ENCODE measurements around the gene LCN12. TPM values are rescaled to one million over a fixed set of nuclear protein-coding genes. Genes with fewer than 3 reads are reported as not detected.

LCN12 gene
- total and polyA plus RNA-seq, 7 donors = 1.2 to 3.0 TPM; not detected in 5

DNA sequence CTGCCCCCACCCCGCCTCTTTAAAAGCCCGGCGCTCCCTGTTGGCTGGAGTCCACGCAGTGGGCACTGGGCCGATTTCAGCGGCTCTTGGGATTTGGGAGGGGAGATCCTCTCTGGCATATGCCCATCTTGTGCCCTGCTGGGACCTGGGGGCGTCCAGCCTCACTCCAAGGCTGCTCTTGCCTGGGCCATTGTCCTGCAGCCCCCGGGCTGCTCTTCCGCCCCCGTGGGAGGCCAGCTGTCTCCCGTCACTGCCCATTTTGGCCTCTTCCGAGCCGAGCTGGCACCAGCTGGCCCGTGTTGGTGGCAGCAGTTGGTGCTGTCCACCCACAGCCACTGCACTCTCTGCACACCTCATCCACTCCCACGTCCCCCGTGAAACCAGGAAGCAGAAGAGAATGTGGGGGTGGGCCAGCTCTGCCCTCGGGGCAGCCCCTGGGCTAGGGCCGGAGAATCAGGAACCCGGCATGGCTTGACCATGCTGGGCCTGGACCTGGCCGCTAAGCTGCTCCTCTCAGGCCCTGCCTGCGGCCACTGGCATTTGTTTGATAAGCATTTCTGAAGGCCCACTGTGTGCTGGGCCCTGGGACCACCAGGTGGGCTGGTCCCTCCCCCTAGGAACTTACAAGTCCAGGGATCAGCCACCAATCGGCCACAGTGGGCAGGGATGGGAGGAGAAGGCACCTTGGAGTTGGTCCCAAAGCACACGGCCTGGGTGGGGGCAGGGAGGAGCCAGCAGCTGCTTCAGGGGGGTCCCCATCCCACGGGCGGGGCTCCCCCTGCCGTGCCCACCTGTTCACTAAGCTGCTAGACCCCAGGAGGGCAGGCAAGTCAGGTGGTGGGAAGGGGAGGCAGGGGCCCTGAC is 4.8 kb upstream of the LCN12 start:
- no peak overlapping the region for H3K4me3 ChIP-seq
- no peak overlapping the region for H3K27ac ChIP-seq
- TF ChIP-seq EP300 (IDR thresholded peaks at IDR 0.05) = no peak
- TF ChIP-seq, protein P1, sequence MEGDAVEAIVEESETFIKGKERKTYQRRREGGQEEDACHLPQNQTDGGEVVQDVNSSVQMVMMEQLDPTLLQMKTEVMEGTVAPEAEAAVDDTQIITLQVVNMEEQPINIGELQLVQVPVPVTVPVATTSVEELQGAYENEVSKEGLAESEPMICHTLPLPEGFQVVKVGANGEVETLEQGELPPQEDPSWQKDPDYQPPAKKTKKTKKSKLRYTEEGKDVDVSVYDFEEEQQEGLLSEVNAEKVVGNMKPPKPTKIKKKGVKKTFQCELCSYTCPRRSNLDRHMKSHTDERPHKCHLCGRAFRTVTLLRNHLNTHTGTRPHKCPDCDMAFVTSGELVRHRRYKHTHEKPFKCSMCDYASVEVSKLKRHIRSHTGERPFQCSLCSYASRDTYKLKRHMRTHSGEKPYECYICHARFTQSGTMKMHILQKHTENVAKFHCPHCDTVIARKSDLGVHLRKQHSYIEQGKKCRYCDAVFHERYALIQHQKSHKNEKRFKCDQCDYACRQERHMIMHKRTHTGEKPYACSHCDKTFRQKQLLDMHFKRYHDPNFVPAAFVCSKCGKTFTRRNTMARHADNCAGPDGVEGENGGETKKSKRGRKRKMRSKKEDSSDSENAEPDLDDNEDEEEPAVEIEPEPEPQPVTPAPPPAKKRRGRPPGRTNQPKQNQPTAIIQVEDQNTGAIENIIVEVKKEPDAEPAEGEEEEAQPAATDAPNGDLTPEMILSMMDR (IDR thresholded peaks at IDR 0.05) = no peak
- TF ChIP-seq POLR2AphosphoS5 (IDR thresholded peaks at IDR 0.05) = no peak
- TF ChIP-seq POLR2A (IDR thresholded peaks at IDR 0.05) = no peak
- 46 to 76% methylated on average over 26 of the region's 26 CpGs for WGBS, 2 donors
- no peaks in the 10 kb centered on the region for H3K9me3 ChIP-seq
- peaks cover 0 to 40% (median 33%) of the 10 kb centered on the region in 4 donors for H3K4me1 ChIP-seq
- H3K27me3 ChIP-seq = no peaks in the 10 kb centered on the region
- intact Hi-C loops (cut with DNase I) = loop anchor here (5.0 kb wide), 1 partner anchor 465 kb away; the partner anchor contains the start of gene SEC16A
- H3K36me3 ChIP-seq = peaks cover 6 to 9% (median 8%) of the 10 kb centered on the region in 4 donors
- DNase-seq = peak; percentile 68

GRCh38 chr9:136947955-136948510 is 4.0 kb upstream of the LCN12 start:
- H3K4me3 ChIP-seq = no peak overlapping the region
- TF ChIP-seq, protein P1 (IDR thresholded peaks at IDR 0.05) = peak in 1 of 4 experiments; percentile 22
- no peak for TF ChIP-seq POLR2AphosphoS5 (IDR thresholded peaks at IDR 0.05)
- H3K27me3 ChIP-seq = no peaks in the 10 kb centered on the region
- WGBS, 2 donors = 12 to 44% methylated on average over 15 of the region's 15 CpGs
- H3K4me1 ChIP-seq = peaks cover 0 to 32% (median 27%) of the 10 kb centered on the region in 4 donors
- H3K36me3 ChIP-seq = peaks cover 0 to 1% (median under 1%) of the 10 kb centered on the region in 4 donors
- no peak overlapping the region for H3K27ac ChIP-seq
- H3K9me3 ChIP-seq = no peaks in the 10 kb centered on the region
- peak; percentile 62 for DNase-seq
- intact Hi-C loops (cut with DNase I) = loop anchor here (5.0 kb wide), 1 partner anchor 466 kb away; the partner anchor contains the start of gene SEC16A

- H3K9me3 ChIP-seq = no peaks in the 10 kb centered on the region
- H3K27ac ChIP-seq = peak overlapping the region; percentile 81 to 89 (median 86)
- no peak for DNase-seq
- peaks cover 0 to 23% (median 19%) of the 10 kb centered on the region in 4 donors for H3K4me1 ChIP-seq
- intact Hi-C loops (cut with DNase I) = loop anchor here (5.0 kb wide), 1 partner anchor 467 kb away; the partner anchor contains the start of gene SEC16A
- no peaks in the 10 kb centered on the region for H3K36me3 ChIP-seq
- peak overlapping the region; percentile 60 to 82 (median 66) for H3K4me3 ChIP-seq
- H3K27me3 ChIP-seq = no peaks in the 10 kb centered on the region
- 5 to 12% methylated on average over 21 to 22 of the region's 22 CpGs for WGBS, 2 donors
- no peak for TF ChIP-seq POLR2A (IDR thresholded peaks at IDR 0.05)
- TF ChIP-seq, protein P1 (IDR thresholded peaks at IDR 0.05) = no peak
- TF ChIP-seq POLR2AphosphoS5 (IDR thresholded peaks at IDR 0.05) = no peak
Observed at GRCh38 chr9:136949239-136949816, 2.7 kb upstream of the LCN12 start.

DNA sequence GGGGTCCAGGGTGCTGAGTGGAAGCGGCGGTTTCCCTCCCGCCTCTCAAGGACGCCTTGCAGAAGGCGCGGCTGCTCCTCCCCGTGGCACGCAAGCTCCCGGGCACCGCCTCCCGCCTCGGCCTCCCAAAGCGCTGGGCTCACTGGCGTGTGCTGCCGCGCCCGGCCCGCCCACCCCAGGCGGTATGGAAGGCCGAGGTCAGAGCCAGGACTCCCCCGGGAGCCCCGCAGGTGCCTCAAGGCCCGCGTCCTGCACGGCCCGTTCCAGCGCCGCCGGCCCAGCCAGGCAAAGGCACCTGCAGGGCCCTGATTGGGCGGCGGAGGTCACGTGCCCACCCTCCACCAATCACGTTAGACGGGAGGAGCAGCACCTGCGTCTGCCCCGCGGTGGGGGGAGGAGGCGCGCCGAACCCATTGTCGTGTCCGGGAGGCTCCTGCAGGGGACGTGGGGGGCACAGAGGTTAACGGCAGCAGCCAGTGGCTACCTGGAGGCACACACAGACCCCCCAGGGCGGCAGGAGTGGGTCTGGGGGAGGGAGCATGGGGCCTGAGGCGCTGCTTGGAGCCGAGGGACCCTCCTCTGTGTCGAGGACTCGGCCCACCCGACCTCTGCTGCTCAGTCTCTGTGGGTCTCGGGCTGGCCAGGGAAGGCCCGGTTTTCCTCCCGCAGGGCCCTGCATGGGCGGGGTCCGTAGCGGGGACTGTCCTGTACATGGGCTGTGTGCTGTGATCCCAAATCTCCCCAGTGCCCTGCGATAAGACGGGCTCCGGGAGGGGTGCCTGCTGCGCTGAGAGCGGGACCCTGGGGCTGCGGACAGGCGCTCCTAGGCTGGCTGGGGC is 2.0 kb upstream of the LCN12 start:
- WGBS, 2 donors = 2 to 6% methylated on average over 63 of the region's 63 CpGs

More for the DNA sequence above, 2.0 kb upstream of the LCN12 start:
- no peaks in the 10 kb centered on the region for H3K9me3 ChIP-seq
- TF ChIP-seq EP300 (IDR thresholded peaks at IDR 0.05) (no peak), POLR2A (IDR thresholded peaks at IDR 0.05) (peak; percentile 18 to 68), POLR2AphosphoS5 (IDR thresholded peaks at IDR 0.05) (peak; percentile 70 to 91 (median 82))
- TF ChIP-seq, protein P1 (IDR thresholded peaks at IDR 0.05) = peak in 2 of 4 experiments; percentile 16 to 34
- no peaks in the 10 kb centered on the region for H3K27me3 ChIP-seq
- H3K36me3 ChIP-seq = no peaks in the 10 kb centered on the region
- peak; percentile 97 for DNase-seq
- intact Hi-C loops (cut with DNase I) = loop anchor here (5.0 kb wide), 1 partner anchor 468 kb away; the partner anchor contains the start of gene SEC16A
- H3K4me1 ChIP-seq = peaks cover 0 to 19% (median 16%) of the 10 kb centered on the region in 4 donors
- peak overlapping the region; percentile 60 to 82 (median 66) for H3K4me3 ChIP-seq
- H3K27ac ChIP-seq = peak overlapping the region; percentile 81 to 89 (median 86)
